DOHH2 (cell line): ENCODE data around the gene PCDHB8.
"Not testable (repeated sequence)": the region's sequence is repeated elsewhere in the genome, so short reads cannot be mapped to it uniquely, and the experiment has no call there.

ENCODE experiments used
- H3F3A ChIP-seq: fragments of 200-600 bp; sonication (generic), shearing (Covaris generic); 2 replicates; pipeline ENCODE4 v1.6.0; 2016; ENCODE audit warnings: antibody characterized with exemption, mild to moderate bottlenecking; ENCODE audit not compliant: control insufficient read depth, insufficient read depth
- H3K27ac ChIP-seq: fragments of 200-600 bp; sonication (generic); 2 replicates; pipeline ENCODE4 v1.5.1; 2014; ENCODE audit warnings: low read depth, mild to moderate bottlenecking, low read length, moderate library complexity
- H3K27me3 ChIP-seq: fragments of 200-600 bp; sonication (generic); 2 replicates; pipeline ENCODE4 v1.6.1; 2014; ENCODE audit warnings: mild to moderate bottlenecking, low read length, mixed read lengths; ENCODE audit not compliant: control insufficient read depth
- H3K36me3 ChIP-seq: fragments of 200-600 bp; sonication (generic); 2 replicates; pipeline ENCODE4 v1.6.1; 2014; ENCODE audit warnings: mild to moderate bottlenecking, low read length, moderate library complexity, mixed read lengths; ENCODE audit not compliant: control insufficient read depth
- H3K4me1 ChIP-seq: fragments of 200-600 bp; sonication (generic); 2 replicates; pipeline ENCODE4 v1.6.1; 2014; ENCODE audit warnings: mild to moderate bottlenecking, low read length, mixed read lengths; ENCODE audit not compliant: control insufficient read depth
- H3K4me2 ChIP-seq: fragments of 200-600 bp; sonication (generic); 2 replicates; pipeline ENCODE4 v1.6.0; 2014; ENCODE audit warnings: mild to moderate bottlenecking, low read length, moderate library complexity
- H3K4me3 ChIP-seq: fragments of 200-600 bp; sonication (generic); 2 replicates; pipeline ENCODE4 v1.5.1; 2014; ENCODE audit warnings: mild to moderate bottlenecking, low read length, mixed read lengths
- H3K79me2 ChIP-seq: fragments of 200-600 bp; sonication (generic); 2 replicates; pipeline ENCODE4 v1.6.1; 2014; ENCODE audit warnings: mild to moderate bottlenecking, low read length, mixed read lengths; ENCODE audit not compliant: control insufficient read depth
- H3K9me2 ChIP-seq: fragments of 200-600 bp; sonication (generic); replicated peaks from 2 replicates; pipeline ENCODE4 v1.6.1; 2014; ENCODE audit warnings: mild to moderate bottlenecking, low read length, mixed read lengths; ENCODE audit not compliant: control insufficient read depth
- H3K9me3 ChIP-seq: fragments of 200-600 bp; sonication (generic); 2 replicates; pipeline ENCODE4 v1.6.1; 2014; ENCODE audit warnings: antibody characterized with exemption, low read length, mixed read lengths; ENCODE audit not compliant: control insufficient read depth, insufficient read depth
- H4K20me1 ChIP-seq: fragments of 200-600 bp; sonication (generic); 2 replicates; pipeline ENCODE4 v1.6.0; 2014; ENCODE audit warnings: low read depth, mild to moderate bottlenecking, antibody characterized with exemption, low read length, moderate library complexity; ENCODE audit not compliant: control insufficient read depth, insufficient read depth
- EZH2phosphoT487 ChIP-seq: fragments of 200-600 bp; sonication (generic); IDR thresholded peaks from 2 replicates; pipeline ENCODE4 v1.6.1; 2017; ENCODE audit warnings: borderline replicate concordance, mild to moderate bottlenecking, antibody characterized with exemption, low read length, moderate library complexity, mixed read lengths
- TF ChIP-seq, protein P1 (sequence below): fragments of 200-600 bp; sonication (generic); IDR thresholded peaks from one replicate; pipeline ENCODE4 v1.5.1; 2014; ENCODE audit warnings: antibody characterized with exemption, mild to moderate bottlenecking, low read depth, low read length; ENCODE audit not compliant: poor library complexity, severe bottlenecking

Gene PCDHB8

GRCh38 chr5:141155540-141156374 is 21.8 kb upstream of the PCDHB8 start:
- no peaks in the 10 kb centered on the region for H3K9me2 ChIP-seq
- H3K79me2 ChIP-seq = no peaks in the 10 kb centered on the region
- H3K4me2 ChIP-seq = no peak overlapping the region
- no peaks in the 10 kb centered on the region for H3K36me3 ChIP-seq
- no peak for TF ChIP-seq EZH2phosphoT487
- TF ChIP-seq, protein P1, sequence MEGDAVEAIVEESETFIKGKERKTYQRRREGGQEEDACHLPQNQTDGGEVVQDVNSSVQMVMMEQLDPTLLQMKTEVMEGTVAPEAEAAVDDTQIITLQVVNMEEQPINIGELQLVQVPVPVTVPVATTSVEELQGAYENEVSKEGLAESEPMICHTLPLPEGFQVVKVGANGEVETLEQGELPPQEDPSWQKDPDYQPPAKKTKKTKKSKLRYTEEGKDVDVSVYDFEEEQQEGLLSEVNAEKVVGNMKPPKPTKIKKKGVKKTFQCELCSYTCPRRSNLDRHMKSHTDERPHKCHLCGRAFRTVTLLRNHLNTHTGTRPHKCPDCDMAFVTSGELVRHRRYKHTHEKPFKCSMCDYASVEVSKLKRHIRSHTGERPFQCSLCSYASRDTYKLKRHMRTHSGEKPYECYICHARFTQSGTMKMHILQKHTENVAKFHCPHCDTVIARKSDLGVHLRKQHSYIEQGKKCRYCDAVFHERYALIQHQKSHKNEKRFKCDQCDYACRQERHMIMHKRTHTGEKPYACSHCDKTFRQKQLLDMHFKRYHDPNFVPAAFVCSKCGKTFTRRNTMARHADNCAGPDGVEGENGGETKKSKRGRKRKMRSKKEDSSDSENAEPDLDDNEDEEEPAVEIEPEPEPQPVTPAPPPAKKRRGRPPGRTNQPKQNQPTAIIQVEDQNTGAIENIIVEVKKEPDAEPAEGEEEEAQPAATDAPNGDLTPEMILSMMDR = no peak
- no peaks in the 10 kb centered on the region for H3K9me3 ChIP-seq
- H3K4me1 ChIP-seq = no peaks in the 10 kb centered on the region
- H3K27me3 ChIP-seq = no peaks in the 10 kb centered on the region
- H3K27ac ChIP-seq = no peak overlapping the region
- no peaks in the 10 kb centered on the region for H3F3A ChIP-seq
- H3K4me3 ChIP-seq = no peak overlapping the region
- no peaks in the 10 kb centered on the region for H4K20me1 ChIP-seq

DNA sequence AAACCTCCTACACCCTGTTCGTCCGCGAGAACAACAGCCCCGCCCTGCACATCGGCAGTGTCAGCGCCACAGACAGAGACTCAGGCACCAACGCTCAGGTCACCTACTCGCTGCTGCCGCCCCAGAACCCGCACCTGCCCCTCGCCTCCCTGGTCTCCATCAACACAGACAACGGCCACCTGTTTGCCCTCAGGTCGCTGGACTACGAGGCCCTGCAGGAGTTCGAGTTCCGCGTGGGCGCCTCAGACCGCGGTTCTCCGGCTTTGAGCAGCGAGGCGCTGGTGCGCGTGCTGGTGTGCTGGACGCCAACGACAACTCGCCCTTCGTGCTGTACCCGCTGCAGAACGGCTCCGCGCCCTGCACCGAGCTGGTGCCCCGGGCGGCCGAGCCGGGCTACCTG is 20.2 kb upstream of the PCDHB8 start:
- not testable (repeated sequence) for H3K9me3 ChIP-seq, H4K20me1 ChIP-seq, H3K4me3 ChIP-seq, H3F3A ChIP-seq, H3K4me2 ChIP-seq, H3K79me2 ChIP-seq, H3K4me1 ChIP-seq, H3K9me2 ChIP-seq, H3K27me3 ChIP-seq, H3K36me3 ChIP-seq, H3K27ac ChIP-seq

- H3K4me3 ChIP-seq, H3K27ac ChIP-seq, H3K79me2 ChIP-seq, H4K20me1 ChIP-seq, H3K36me3 ChIP-seq, H3K9me2 ChIP-seq, H3F3A ChIP-seq, H3K9me3 ChIP-seq, H3K27me3 ChIP-seq, H3K4me2 ChIP-seq, H3K4me1 ChIP-seq: not testable (repeated sequence)
These were observed 19.7 kb upstream of the PCDHB8 start for GRCh38 chr5:141157901-141158300.

DNA sequence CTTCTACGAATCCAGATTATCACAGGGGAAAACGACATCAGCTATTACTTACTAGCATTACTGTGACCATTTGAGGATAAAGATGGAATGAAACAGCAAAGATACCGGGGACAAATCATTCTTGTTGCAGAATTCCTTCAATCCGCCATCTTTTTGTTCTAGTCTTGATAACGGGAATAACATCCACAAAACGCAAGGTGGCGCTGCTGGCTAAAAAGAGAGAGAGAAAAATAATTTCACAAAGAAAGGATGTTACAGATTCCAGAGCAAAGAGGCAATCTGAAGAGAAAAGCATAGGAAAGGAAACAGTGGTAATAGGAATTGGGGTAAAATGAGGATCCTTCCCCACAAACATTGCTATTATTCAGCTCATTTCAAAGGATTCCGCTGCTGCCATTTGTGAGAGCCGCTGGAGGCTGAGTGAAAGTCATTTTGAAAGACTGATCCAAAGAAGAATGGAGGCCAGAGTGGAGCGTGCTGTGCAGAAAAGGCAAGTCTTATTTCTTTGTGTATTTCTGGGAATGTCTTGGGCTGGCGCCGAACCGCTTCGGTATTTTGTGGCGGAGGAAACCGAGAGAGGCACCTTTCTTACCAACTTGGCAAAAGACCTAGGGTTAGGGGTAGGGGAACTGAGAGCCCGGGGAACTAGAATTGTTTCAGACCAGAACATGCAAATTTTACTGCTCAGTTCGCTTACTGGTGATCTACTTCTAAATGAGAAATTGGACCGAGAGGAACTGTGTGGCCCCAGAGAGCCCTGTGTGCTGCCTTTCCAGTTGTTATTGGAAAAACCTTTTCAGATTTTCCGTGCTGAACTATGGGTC is 5.0 kb upstream of the PCDHB8 start, which contains the start of gene PCDHB7:
Gene PCDHB7 (plus strand): TSS at position 264 of the 824 bp plus-strand sequence. CDS start 192 bp downstream, at position 456.
- Histone ChIP-seq H3K4me2 (0 out of 2 replicates have a peak within 1 kb of the TSS, but pooled peaks have one; percentile 20), H3K9me3 (no peaks in the 10 kb centered on the region), H3K36me3 (no peaks in the 10 kb centered on the region), H4K20me1 (no peaks in the 10 kb centered on the region), H3F3A (no peaks in the 10 kb centered on the region), H3K27ac (no peak within 1 kb of the TSS), H3K9me2 (no peaks in the 10 kb centered on the region), H3K79me2 (no peaks in the 10 kb centered on the region), H3K27me3 (peaks cover 3% of the 10 kb centered on the region; the same call in 1 of the 2 replicates), H3K4me3 (no peak within 1 kb of the TSS), H3K4me1 (no peaks in the 10 kb centered on the region)
- no peak for TF ChIP-seq EZH2phosphoT487
- TF ChIP-seq, protein P1 = peak; percentile 89

GRCh38 chr5:141174291-141175104 is 3.1 kb upstream of the PCDHB8 start:
- H3K27me3 ChIP-seq, H3K9me3 ChIP-seq: not testable (repeated sequence)

More at GRCh38 chr5:141174291-141175104, 3.1 kb upstream of the PCDHB8 start:
- not testable (repeated sequence) for H3F3A ChIP-seq, H3K79me2 ChIP-seq, H3K9me2 ChIP-seq, H4K20me1 ChIP-seq, H3K4me1 ChIP-seq, H3K4me3 ChIP-seq, H3K36me3 ChIP-seq, H3K27ac ChIP-seq, H3K4me2 ChIP-seq
